Astrocyte (in vitro differentiated cells and primary cell): Measurements from ENCODE around the gene TENT4A.

Source experiments
- CTCF ChIP-seq: IDR thresholded peaks from 2 replicates; pipeline ENCODE4 v1.5.1; 2011; ENCODE audit warnings: low read depth, mild to moderate bottlenecking, inconsistent platforms, low read length, moderate library complexity; ENCODE audit not compliant: insufficient read depth
- EZH2 ChIP-seq: IDR thresholded peaks from 2 replicates; pipeline ENCODE4 v1.6.1; 2012; ENCODE audit warnings: mild to moderate bottlenecking, low read length, inconsistent platforms; ENCODE audit not compliant: insufficient read depth

GRCh38 chr5:6766604-6767093 is 53.4 kb downstream of the TENT4A start:
- TF ChIP-seq CTCF (no peak), EZH2 (no peak)
